ENCODE data around the gene MED8.

MED8 gene

DNA sequence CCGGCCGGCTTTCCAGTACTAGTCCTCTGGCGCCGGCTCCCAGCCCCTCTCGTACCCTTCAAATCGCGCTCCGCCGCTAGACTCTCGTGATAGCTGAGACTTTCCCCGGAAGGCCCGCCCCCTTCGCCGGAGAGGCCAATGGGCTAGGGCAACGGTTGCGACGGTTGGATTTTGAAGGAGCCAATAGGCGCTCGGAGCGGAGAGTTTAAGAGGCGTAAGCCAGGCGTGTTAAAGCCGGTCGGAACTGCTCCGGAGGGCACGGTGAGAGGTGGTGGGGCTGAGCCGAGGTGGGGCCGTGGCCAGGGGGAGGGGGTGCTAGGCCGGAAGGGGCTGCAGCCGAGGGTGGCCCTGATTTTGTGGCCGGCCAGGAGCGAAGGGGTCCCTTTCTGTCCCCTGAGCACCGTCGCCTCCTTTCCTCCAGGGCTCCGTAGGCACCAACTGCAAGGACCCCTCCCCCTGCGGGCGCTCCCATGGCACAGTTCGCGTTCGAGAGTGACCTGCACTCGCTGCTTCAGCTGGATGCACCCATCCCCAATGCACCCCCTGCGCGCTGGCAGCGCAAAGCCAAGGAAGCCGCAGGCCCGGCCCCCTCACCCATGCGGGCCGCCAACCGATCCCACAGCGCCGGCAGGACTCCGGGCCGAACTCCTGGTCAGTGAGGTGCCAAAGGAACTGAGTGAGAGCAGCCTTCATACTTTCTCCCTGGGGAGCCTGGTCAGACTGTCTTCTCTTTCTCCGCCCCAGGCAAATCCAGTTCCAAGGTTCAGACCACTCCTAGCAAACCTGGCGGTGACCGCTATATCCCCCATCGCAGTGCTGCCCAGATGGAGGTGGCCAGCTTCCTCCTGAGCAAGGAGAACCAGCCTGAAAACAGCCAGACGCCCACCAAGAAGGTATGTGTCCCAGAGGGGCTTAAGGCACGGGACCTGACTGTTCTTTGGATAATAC lies 30.6 kb downstream of the MED8 start, which contains the start of gene CDC20:
Gene CDC20 (plus strand): TSS at position 236 of the 948 bp plus-strand sequence. CDS start 235 bp downstream, at position 471.
- peak; percentile 55 to 98 (median 94) for DNase-seq

GRCh38 chr1:43358121-43358745 lies 31.4 kb downstream of the MED8 start:
- peak in 2 of 58 donors; percentile 29 to 67 for DNase-seq

GRCh38 chr1:43357251-43357650 lies 32.3 kb downstream of the MED8 start:
- no peak for DNase-seq

GRCh38 chr1:43354936-43355335 lies 34.7 kb downstream of the MED8 start:
- DNase-seq, result peak in 1 of 58 donors; percentile 2

DNA sequence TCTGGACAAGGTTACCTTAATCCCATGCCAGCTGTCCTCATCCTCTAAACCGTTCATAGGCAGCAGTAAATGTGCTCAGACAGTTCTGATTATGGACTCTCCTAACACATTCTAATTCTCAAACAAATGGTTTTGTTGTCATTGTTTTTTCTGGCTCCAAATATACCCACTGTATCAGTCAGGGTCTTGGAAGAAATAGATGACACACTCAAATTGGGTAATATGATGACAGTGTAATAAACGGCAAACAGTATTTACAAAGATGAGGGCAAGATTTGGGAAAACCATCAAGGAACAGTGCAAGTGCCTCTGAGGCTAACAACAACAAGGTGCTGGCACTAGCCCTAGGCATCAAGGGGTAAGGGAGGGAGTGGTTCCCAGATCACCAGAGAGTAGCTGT lies 35.1 kb downstream of the MED8 start:
- DNase-seq, result no peak

DNA sequence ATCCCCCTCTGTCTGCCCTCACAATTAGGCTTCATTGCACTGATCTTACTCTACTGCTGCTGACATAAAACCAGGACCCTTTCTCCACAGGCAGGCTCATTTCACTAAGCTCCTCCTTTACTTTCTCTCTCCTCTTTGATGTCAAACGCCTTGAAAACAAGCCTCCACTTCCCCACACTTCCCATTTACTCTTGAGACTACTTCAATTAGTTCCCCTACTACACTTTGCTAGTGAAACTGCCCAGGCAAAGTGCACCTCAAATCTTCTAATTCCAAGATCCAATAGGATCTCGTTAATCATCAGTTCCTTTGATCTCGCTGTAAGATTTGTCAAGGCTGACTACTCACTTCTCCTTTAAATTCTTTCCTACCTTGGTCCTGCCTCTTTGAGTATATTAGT lies 36.7 kb downstream of the MED8 start:
- no peak for DNase-seq

GRCh38 chr1:43352351-43352705 lies 37.3 kb downstream of the MED8 start:
- DNase-seq, result no peak

- no peak for DNase-seq
These were observed 37.9 kb downstream of the MED8 start for GRCh38 chr1:43351421-43352350.

DNA sequence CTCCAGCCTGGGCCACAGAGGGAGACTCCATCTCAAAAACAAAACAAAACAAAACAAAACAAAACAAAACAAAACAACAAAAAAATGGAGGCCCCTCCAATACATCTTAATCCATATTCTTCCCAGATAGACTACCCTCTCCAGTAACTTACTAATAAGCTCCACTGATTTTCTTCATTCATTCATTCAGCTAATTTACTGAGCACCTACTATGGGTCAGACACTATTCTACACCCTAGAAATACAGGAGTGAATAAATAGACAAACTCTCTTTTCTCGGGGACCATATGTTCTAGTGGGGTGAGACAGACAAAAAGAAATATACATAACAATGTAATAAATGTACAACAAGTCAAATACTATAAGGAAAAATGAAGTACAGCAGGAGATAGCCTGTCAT lies 38.6 kb downstream of the MED8 start:
- DNase-seq, result no peak

- DNase-seq, result peak in 11 of 58 donors; percentile 4 to 41 (median 28)
These were observed 39.9 kb downstream of the MED8 start for GRCh38 chr1:43349594-43350306.

GRCh38 chr1:43348809-43349593 lies 40.6 kb downstream of the MED8 start:
- DNase-seq, result peak in 47 of 58 donors; percentile 16 to 77 (median 48)

DNA sequence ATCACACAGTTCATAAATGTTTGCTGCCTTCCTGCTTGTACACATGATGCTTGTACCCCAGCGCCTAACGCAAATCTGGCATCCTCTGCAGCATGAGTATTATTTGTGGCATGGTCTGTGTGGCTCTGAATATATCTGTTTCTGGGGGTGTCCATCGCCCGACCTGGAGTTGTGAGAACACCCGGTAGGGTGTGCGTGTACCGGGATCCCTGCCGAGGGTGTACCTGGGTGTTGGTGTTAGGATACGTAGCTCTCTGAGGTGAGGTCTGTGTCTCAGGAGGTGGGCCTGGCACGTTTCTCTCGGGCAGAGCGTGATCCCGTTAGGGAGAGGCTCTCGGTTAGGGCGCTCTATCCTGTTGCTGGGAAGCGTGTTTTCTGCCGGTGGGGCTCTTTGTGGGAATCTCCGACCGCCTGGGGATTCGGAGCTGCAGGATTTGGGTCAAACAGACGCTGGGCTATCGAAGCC lies 41.2 kb downstream of the MED8 start:
- peak in 10 of 58 donors; percentile 21 to 77 (median 50) for DNase-seq

DNA sequence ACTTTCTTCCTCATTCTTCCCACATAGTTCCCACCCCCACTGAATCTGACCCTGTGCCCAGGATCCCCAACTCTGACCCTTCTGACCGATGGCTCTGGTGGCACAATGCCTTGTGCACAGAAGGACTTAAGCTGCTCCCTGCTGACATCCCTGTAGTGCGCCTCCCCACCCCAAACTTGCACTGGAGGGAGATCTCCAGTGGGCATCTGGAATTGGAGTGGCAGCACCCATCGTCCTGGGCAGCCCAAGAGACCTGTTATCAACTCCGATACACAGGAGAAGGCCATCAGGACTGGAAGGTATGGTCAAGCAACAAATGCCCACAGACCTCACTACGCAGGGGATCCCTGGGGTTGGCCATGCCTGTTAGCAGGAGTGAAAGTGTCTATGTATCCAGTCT lies 43.0 kb downstream of the MED8 start:
- DNase-seq, result no peak

- DNase-seq, result no peak
These were observed 44.5 kb downstream of the MED8 start for GRCh38 chr1:43345120-43345519.

GRCh38 chr1:43344267-43344850 lies 45.2 kb downstream of the MED8 start:
- no peak for DNase-seq

- DNase-seq, result no peak
These were observed 49.0 kb downstream of the MED8 start for GRCh38 chr1:43340559-43340958.

GRCh38 chr1:43339584-43340232 lies 49.9 kb downstream of the MED8 start:
- no peak for DNase-seq

DNA sequence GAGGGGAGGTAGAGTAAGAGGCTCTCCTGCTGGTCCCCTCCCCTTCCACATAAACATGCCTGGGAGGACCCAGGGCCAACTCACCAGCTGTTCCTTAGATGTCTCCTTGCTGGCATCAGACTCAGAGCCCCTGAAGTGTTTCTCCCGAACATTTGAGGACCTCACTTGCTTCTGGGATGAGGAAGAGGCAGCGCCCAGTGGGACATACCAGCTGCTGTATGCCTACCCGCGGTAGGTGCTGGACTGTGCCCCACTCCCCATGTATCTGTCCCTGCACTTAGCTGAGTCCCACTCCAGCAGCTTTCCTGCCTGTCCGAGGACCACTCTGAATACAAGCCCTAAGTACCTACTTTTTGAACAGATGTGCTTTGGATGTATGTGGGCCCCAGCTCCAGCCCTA lies 51.6 kb downstream of the MED8 start:
- no peak for DNase-seq

DNA sequence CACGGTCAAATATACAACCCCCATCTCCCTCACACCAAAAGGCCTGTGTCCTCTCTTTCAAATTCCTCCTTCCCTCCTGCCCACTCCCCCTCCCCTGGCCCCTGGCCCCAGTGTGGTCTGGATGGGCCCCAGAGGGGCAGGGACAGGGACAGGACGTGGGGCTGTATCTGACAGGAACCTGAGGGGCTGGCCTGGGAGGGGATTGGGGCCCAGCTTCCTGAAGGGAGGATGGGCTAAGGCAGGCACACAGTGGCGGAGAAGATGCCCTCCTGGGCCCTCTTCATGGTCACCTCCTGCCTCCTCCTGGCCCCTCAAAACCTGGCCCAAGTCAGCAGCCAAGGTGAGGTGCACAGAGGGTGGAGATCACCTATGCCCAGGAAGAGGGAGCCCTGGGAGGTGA lies 52.0 kb downstream of the MED8 start, which contains the start of gene MPL:
Gene MPL (plus strand): TSS at position 231 of the 400 bp plus-strand sequence. CDS start 31 bp downstream, at position 262.
- DNase-seq, result no peak
